ENCODE data around the gene PGM2L1.
"Not testable (repeated sequence)": the region's sequence is repeated elsewhere in the genome, so short reads cannot be mapped to it uniquely, and the experiment has no call there.

PGM2L1 gene

GRCh38 chr11:74338963-74339362 is 59.3 kb downstream of the PGM2L1 start:
- Mint-ChIP-seq H3K4me3 (no peak overlapping the region), H3K9me3 (no peaks in the 10 kb centered on the region), H3K27ac (no peak overlapping the region), H3K4me1 (no peaks in the 10 kb centered on the region), H3K36me3 (peaks cover 2 to 14% of the 10 kb centered on the region in 2 donors), H3K27me3 (no peaks in the 10 kb centered on the region)
- DNase-seq (no peak), ATAC-seq (replicated peaks) (no peak)

DNA sequence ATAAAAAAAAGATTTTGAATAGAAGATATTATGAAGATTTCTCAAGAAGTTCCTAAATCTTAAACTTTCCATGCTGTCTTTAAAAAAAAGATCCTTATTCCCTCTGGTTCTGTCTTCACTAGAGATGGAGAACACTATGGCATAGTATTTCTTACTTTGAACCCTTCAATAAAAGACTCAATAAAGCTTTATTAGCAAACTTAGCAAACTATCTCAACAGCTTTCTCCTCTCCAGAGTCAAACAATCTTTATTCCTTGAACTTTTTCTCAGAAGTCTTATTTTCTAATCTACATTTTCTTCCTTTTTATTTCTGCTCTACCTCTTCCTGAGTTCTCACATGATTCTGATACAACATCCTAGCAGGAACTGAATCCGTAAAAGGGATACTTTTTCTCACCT is 65.0 kb downstream of the PGM2L1 start:
- DNase-seq: no peak
- no peaks in the 10 kb centered on the region for H3K27me3 Mint-ChIP-seq
- no peaks in the 10 kb centered on the region for H3K4me1 Mint-ChIP-seq
- H3K9me3 Mint-ChIP-seq: peaks cover under 1% of the 10 kb centered on the region in 2 donors
- H3K27ac Mint-ChIP-seq: no peak overlapping the region
- peaks cover under 1 to 4% of the 10 kb centered on the region in 2 donors for H3K36me3 Mint-ChIP-seq
- no peak for ATAC-seq (replicated peaks)
- H3K4me3 Mint-ChIP-seq: no peak overlapping the region

- no peaks in the 10 kb centered on the region for H3K27me3 Mint-ChIP-seq
- no peak for ATAC-seq (replicated peaks)
- H3K27ac Mint-ChIP-seq: no peak overlapping the region
- H3K9me3 Mint-ChIP-seq: peaks cover 4% of the 10 kb centered on the region in 2 donors
- no peak overlapping the region for H3K4me3 Mint-ChIP-seq
- no peak for DNase-seq
- no peaks in the 10 kb centered on the region for H3K4me1 Mint-ChIP-seq
- H3K36me3 Mint-ChIP-seq: peaks cover 4 to 6% of the 10 kb centered on the region in 2 donors
Measured at GRCh38 chr11:74332291-74332690, 65.9 kb downstream of the PGM2L1 start.

GRCh38 chr11:74331000-74331399 is 67.2 kb downstream of the PGM2L1 start:
- not testable (repeated sequence) for H3K27me3 Mint-ChIP-seq; DNase-seq; H3K4me3 Mint-ChIP-seq; H3K36me3 Mint-ChIP-seq; H3K27ac Mint-ChIP-seq; H3K4me1 Mint-ChIP-seq; ATAC-seq (replicated peaks); H3K9me3 Mint-ChIP-seq

GRCh38 chr11:74330075-74330858 is 68.0 kb downstream of the PGM2L1 start:
- DNase-seq (no peak), ATAC-seq (replicated peaks) (peak in 1 of 2 donors; percentile 61)
- peaks cover 4% of the 10 kb centered on the region in 2 donors for H3K9me3 Mint-ChIP-seq
- peaks cover 4 to 5% of the 10 kb centered on the region in 2 donors for H3K27me3 Mint-ChIP-seq
- H3K4me3 Mint-ChIP-seq: no peak overlapping the region
- H3K27ac Mint-ChIP-seq: no peak overlapping the region
- H3K4me1 Mint-ChIP-seq: no peaks in the 10 kb centered on the region
- H3K36me3 Mint-ChIP-seq: peaks cover 5 to 7% of the 10 kb centered on the region in 2 donors

DNA sequence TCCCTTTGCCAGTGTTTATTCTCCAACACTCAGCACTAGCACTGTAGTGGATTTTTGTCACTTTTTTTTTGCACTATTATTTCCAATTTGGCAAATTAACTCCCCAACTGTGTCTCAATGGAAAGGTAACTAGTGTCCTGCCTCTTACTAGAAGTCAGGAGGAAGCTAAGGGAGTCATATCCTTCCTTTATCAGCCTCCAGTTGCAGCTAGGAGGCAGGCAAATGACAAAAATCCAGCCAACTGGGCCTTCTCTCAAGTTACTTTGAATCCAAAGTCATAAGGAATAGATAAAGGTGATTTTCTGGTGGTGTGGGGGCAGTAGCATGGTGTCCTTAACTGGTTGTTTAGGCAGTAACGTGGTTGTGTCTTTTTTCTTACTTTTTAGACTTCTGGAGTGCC is 71.2 kb downstream of the PGM2L1 start:
- H3K36me3 Mint-ChIP-seq: peaks cover 5 to 7% of the 10 kb centered on the region in 2 donors

GRCh38 chr11:74326665-74327064 is 71.6 kb downstream of the PGM2L1 start:
- H3K9me3 Mint-ChIP-seq: peaks cover 4% of the 10 kb centered on the region in 2 donors
- no peak for DNase-seq
- no peak for ATAC-seq (replicated peaks)

More for the DNA sequence above, 71.2 kb downstream of the PGM2L1 start:
- ATAC-seq (replicated peaks) (no peak), DNase-seq (no peak)
- H3K27ac Mint-ChIP-seq: no peak overlapping the region
- H3K27me3 Mint-ChIP-seq: peaks cover 4 to 5% of the 10 kb centered on the region in 2 donors
- peaks cover 4% of the 10 kb centered on the region in 2 donors for H3K9me3 Mint-ChIP-seq
- H3K4me1 Mint-ChIP-seq: no peaks in the 10 kb centered on the region
- no peak overlapping the region for H3K4me3 Mint-ChIP-seq

DNA sequence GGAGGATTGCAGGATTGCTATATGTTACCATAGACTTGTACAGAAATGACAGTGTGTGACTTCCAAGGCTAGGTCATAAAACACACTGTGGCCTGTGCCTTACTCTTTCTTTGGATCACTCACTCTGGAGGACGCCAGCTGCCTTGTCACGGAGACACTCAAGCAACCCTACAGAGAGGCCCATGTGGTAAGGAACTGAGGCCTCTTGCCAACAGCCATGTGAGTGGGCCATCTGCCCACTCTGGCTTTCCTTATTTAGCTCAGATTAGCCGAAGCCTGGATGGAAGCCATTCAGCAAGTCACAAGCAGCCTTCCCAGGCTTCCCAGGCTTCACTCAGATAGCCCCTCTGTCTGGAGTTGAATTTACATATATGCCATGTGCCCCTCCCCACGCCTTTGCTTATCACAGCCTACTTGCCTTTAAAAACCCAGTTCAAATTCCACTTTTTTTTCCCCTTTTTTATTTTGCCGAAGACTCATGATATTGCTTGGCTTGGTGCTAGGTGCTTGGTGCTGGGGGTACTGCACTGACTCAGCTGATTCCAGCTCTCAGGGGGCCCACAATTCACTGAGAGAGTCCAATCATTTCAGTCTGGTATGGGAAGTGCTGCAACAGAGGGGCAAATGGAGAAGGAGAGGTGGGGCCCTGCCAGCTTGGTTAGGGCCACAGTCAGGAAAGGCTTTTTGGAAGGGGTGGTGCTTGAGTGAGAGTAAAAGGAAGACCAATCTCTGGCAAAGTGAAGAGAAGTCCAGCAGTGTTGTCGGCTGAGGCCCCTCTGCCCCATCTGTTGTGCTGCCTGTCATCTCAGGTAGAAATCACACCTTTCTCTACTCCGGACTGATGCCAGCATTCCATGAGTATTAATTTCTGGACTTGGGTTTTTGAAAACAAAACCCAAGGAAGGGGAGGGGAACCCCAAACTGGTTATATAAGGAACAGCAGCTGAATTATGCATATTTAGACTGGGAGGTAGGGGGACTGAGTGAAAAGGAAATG is 72.3 kb downstream of the PGM2L1 start:
- H3K36me3 Mint-ChIP-seq: peaks cover 5 to 7% of the 10 kb centered on the region in 2 donors
- H3K27ac Mint-ChIP-seq: no peak overlapping the region
- H3K27me3 Mint-ChIP-seq: peaks cover 4 to 5% of the 10 kb centered on the region in 2 donors
- peaks cover 0 to 3% of the 10 kb centered on the region in 2 donors for H3K4me1 Mint-ChIP-seq
- no peak for DNase-seq
- ATAC-seq (replicated peaks): no peak
- H3K9me3 Mint-ChIP-seq: peaks cover 4% of the 10 kb centered on the region in 2 donors
- H3K4me3 Mint-ChIP-seq: no peak overlapping the region

More at GRCh38 chr11:74326665-74327064, 71.6 kb downstream of the PGM2L1 start:
- H3K4me3 Mint-ChIP-seq: no peak overlapping the region
- peaks cover 4 to 5% of the 10 kb centered on the region in 2 donors for H3K27me3 Mint-ChIP-seq
- peaks cover 0 to 3% of the 10 kb centered on the region in 2 donors for H3K4me1 Mint-ChIP-seq
- peaks cover 5 to 7% of the 10 kb centered on the region in 2 donors for H3K36me3 Mint-ChIP-seq
- H3K27ac Mint-ChIP-seq: no peak overlapping the region

GRCh38 chr11:74322667-74323066 is 75.6 kb downstream of the PGM2L1 start:
- DNase-seq (no peak), ATAC-seq (replicated peaks) (no peak)
- H3K4me3 Mint-ChIP-seq: no peak overlapping the region
- H3K27ac Mint-ChIP-seq: no peak overlapping the region
- peaks cover 2 to 3% of the 10 kb centered on the region in 2 donors for H3K36me3 Mint-ChIP-seq
- peaks cover 4 to 5% of the 10 kb centered on the region in 2 donors for H3K27me3 Mint-ChIP-seq
- H3K9me3 Mint-ChIP-seq: peaks cover 3 to 4% of the 10 kb centered on the region in 2 donors
- peaks cover 0 to 3% of the 10 kb centered on the region in 2 donors for H3K4me1 Mint-ChIP-seq

GRCh38 chr11:74321487-74322188 is 76.6 kb downstream of the PGM2L1 start:
- Mint-ChIP-seq H3K4me1 (peaks cover 0 to 3% of the 10 kb centered on the region in 2 donors), H3K4me3 (no peak overlapping the region), H3K27me3 (peaks cover 4 to 5% of the 10 kb centered on the region in 2 donors), H3K9me3 (peaks cover 8 to 14% of the 10 kb centered on the region in 2 donors), H3K36me3 (peaks cover 0 to 3% of the 10 kb centered on the region in 2 donors), H3K27ac (no peak overlapping the region)
- ATAC-seq (replicated peaks) (peak; percentile 62 to 65), DNase-seq (no peak)

GRCh38 chr11:74320538-74320937 is 77.7 kb downstream of the PGM2L1 start:
- no peak overlapping the region for H3K4me3 Mint-ChIP-seq
- peaks cover 10 to 14% of the 10 kb centered on the region in 2 donors for H3K9me3 Mint-ChIP-seq
- H3K36me3 Mint-ChIP-seq: peaks cover 0 to 3% of the 10 kb centered on the region in 2 donors
- no peak for DNase-seq
- H3K27ac Mint-ChIP-seq: no peak overlapping the region
- peaks cover 0 to 3% of the 10 kb centered on the region in 2 donors for H3K4me1 Mint-ChIP-seq
- H3K27me3 Mint-ChIP-seq: peaks cover 0 to 4% of the 10 kb centered on the region in 2 donors
- no peak for ATAC-seq (replicated peaks)

DNA sequence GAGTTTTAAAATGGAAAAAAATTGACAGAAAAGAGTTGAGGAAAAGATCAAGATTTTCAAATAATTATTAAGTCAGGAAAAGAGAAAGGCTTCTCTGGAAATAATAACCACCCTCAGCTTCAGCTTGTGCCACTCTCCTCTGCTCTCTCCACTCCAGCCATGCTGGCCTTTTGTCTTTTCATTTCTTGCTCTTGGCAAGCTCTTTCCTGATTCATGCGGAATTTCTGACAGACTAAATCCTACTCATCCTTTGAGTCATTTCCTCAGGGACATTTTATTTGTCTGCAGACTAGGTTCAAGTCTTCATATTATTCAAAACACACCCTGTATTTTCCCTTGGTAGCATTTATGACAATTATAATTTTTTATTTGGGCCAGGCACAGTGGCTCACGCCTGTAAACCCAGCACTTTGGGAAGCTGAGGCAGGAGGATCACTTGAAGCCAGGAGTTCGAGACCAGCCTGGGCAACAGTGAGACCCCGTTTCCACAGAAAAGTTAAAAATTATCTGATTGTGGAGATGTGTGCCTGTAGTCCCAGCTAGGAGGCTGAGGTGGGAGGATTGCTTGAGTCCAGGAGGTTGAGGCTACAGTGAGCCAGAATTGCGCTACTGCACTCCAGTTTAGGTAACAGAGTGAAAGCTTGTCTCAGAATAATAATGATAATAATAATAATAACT is 79.0 kb downstream of the PGM2L1 start:
- peaks cover 11 to 14% of the 10 kb centered on the region in 2 donors for H3K9me3 Mint-ChIP-seq
- H3K36me3 Mint-ChIP-seq: peaks cover 0 to 3% of the 10 kb centered on the region in 2 donors
- no peaks in the 10 kb centered on the region for H3K27me3 Mint-ChIP-seq
- ATAC-seq (replicated peaks): no peak
- H3K27ac Mint-ChIP-seq: no peak overlapping the region
- H3K4me3 Mint-ChIP-seq: no peak overlapping the region
- no peak for DNase-seq
- peaks cover 0 to 3% of the 10 kb centered on the region in 2 donors for H3K4me1 Mint-ChIP-seq

DNA sequence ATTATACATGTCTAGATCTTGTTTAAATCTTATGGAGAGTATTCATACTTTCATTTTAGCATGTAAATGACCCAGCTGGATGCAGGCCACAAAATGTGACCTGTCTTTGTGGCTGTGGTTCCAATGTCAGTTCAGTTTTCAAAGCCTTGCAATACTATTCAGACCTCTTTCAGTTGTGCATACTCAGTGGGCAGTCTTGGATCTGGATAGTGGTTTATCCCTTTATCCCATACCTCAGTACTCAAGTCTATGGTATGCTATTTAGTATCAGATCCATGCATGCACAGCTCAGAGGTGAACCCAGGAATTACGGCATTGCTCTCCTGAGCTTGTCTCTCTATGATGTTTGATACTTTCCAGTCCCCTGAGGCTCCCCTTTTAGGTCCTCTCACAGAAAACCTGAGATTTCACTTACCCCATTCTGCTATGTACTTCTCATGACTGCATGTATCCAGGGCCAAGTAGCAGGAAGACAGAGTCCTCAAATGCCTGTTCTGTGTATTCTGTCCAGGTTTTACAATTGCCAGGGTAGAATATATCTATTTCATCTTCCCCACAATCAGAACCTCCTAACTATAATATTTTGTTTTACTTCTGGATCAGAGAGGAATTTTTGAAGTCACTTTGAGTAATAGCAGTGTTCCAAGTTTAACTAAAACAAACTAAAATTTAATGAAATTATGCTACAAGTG is 79.8 kb downstream of the PGM2L1 start:
- Mint-ChIP-seq H3K4me1 (peaks cover 0 to 3% of the 10 kb centered on the region in 2 donors), H3K4me3 (no peak overlapping the region), H3K27me3 (no peaks in the 10 kb centered on the region), H3K36me3 (peaks cover 0 to 3% of the 10 kb centered on the region in 2 donors), H3K27ac (no peak overlapping the region), H3K9me3 (peaks cover 11 to 14% of the 10 kb centered on the region in 2 donors)
- DNase-seq: no peak
- no peak for ATAC-seq (replicated peaks)

All from stimulated activated naive B cell treated with anti-CD40 and anti-IgM and Interleukin-4, amounts not matched to agents 10 μg/mL and 1 μg/mL and 100 μg/mL, for 72 hours (primary cell).